GM12864 (cell line): ENCODE data around the gene MIER3.
"Not testable (repeated sequence)": the region's sequence is repeated elsewhere in the genome, so short reads cannot be mapped to it uniquely, and the experiment has no call there.

Experiments used
- DNase-seq: peaks from one replicate; pipeline ENCODE4 v3.0.0-alpha.2; 2011; ENCODE audit warnings: low read depth
- H3K4me3 ChIP-seq: 2 replicates; pipeline ENCODE4 v1.5.1; 2011; ENCODE audit warnings: mild to moderate bottlenecking, low read depth, low read length, control low read depth
- CTCF ChIP-seq: IDR thresholded peaks from 2 replicates; pipeline ENCODE4 v1.5.1; 2011; ENCODE audit warnings: low read depth, mild to moderate bottlenecking, moderate library complexity, low read length, control low read depth, inconsistent platforms; ENCODE audit errors: missing control alignments

The MIER3 gene

GRCh38 chr5:56985936-56986625 lies 34.2 kb upstream of the MIER3 start:
- H3K4me3 ChIP-seq = no peak overlapping the region
- DNase-seq = no peak
- no peak for TF ChIP-seq CTCF

GRCh38 chr5:56984445-56984844 lies 32.5 kb upstream of the MIER3 start:
- H3K4me3 ChIP-seq = no peak overlapping the region
- DNase-seq = no peak
- TF ChIP-seq CTCF = no peak

GRCh38 chr5:56983593-56984361 lies 31.9 kb upstream of the MIER3 start:
- TF ChIP-seq CTCF = no peak
- no peak overlapping the region for H3K4me3 ChIP-seq
- no peak for DNase-seq

- DNase-seq = no peak
- TF ChIP-seq CTCF = no peak
- H3K4me3 ChIP-seq = no peak overlapping the region
Measured at GRCh38 chr5:56981548-56982315, 29.8 kb upstream of the MIER3 start.

- TF ChIP-seq CTCF = no peak
Measured at GRCh38 chr5:56979968-56980367, 28.0 kb upstream of the MIER3 start.

GRCh38 chr5:56979526-56979925 lies 27.6 kb upstream of the MIER3 start:
- not testable (repeated sequence) for DNase-seq, H3K4me3 ChIP-seq

More at GRCh38 chr5:56979968-56980367, 28.0 kb upstream of the MIER3 start:
- DNase-seq = no peak
- no peak overlapping the region for H3K4me3 ChIP-seq

GRCh38 chr5:56977822-56978221 lies 25.9 kb upstream of the MIER3 start:
- DNase-seq = no peak
- TF ChIP-seq CTCF = no peak
- no peak overlapping the region for H3K4me3 ChIP-seq
